ENCODE results near the gene OGDH. TPM values are rescaled to one million over a fixed set of nuclear protein-coding genes. Genes with fewer than 3 reads are reported as not detected.

The OGDH gene
- total and polyA plus RNA-seq, 2 experiments from 2014 or later, result 13.5 to 76.9 TPM

GRCh38 chr7:44711528-44711927, 105.1 kb downstream of the OGDH start:
- H2AFZ ChIP-seq, result no peak overlapping the region
- no peak overlapping the region for H3K27ac Mint-ChIP-seq
- peaks cover 11% of the 10 kb centered on the region for H3K36me3 Mint-ChIP-seq (ENCODE audit: low read depth)
- no peaks in the 10 kb centered on the region for H3F3A ChIP-seq (replicated peaks; ENCODE audit: low read depth)
- ATAC-seq (no peak; the same call in 2 of the 3 replicates), DNase-seq (ENCODE audit: low spot score) (no peak)
- no peak overlapping the region for H3K4me3 Mint-ChIP-seq
- TF ChIP-seq EZH2 (IDR thresholded peaks at IDR 0.05; ENCODE audit: low read depth, unreplicated experiment) (no peak), ZNF331 (CRISPR knock-in tag; IDR thresholded peaks at IDR 0.05; ENCODE audit: low read depth) (no peak), POLR2AphosphoS5 (IDR thresholded peaks at IDR 0.05; ENCODE audit: low read depth) (no peak), JUNB (IDR thresholded peaks at IDR 0.05; ENCODE audit: unreplicated experiment) (no peak), STAT1 (IDR thresholded peaks at IDR 0.05; ENCODE audit: unreplicated experiment) (no peak), ZNF114 (CRISPR knock-in tag; IDR thresholded peaks at IDR 0.05) (no peak), CTCF (conservative IDR thresholded peaks at IDR 0.05; ENCODE audit: low read depth in 2 of 2) (no peak), EZH2phosphoT487 (IDR thresholded peaks at IDR 0.05; ENCODE audit: unreplicated experiment) (no peak), CREB1 (CRISPR knock-in tag; IDR thresholded peaks at IDR 0.05; ENCODE audit: low read depth) (no peak), NANOG (IDR thresholded peaks at IDR 0.05; ENCODE audit: borderline replicate concordance) (no peak)
- TF ChIP-seq, protein P1, sequence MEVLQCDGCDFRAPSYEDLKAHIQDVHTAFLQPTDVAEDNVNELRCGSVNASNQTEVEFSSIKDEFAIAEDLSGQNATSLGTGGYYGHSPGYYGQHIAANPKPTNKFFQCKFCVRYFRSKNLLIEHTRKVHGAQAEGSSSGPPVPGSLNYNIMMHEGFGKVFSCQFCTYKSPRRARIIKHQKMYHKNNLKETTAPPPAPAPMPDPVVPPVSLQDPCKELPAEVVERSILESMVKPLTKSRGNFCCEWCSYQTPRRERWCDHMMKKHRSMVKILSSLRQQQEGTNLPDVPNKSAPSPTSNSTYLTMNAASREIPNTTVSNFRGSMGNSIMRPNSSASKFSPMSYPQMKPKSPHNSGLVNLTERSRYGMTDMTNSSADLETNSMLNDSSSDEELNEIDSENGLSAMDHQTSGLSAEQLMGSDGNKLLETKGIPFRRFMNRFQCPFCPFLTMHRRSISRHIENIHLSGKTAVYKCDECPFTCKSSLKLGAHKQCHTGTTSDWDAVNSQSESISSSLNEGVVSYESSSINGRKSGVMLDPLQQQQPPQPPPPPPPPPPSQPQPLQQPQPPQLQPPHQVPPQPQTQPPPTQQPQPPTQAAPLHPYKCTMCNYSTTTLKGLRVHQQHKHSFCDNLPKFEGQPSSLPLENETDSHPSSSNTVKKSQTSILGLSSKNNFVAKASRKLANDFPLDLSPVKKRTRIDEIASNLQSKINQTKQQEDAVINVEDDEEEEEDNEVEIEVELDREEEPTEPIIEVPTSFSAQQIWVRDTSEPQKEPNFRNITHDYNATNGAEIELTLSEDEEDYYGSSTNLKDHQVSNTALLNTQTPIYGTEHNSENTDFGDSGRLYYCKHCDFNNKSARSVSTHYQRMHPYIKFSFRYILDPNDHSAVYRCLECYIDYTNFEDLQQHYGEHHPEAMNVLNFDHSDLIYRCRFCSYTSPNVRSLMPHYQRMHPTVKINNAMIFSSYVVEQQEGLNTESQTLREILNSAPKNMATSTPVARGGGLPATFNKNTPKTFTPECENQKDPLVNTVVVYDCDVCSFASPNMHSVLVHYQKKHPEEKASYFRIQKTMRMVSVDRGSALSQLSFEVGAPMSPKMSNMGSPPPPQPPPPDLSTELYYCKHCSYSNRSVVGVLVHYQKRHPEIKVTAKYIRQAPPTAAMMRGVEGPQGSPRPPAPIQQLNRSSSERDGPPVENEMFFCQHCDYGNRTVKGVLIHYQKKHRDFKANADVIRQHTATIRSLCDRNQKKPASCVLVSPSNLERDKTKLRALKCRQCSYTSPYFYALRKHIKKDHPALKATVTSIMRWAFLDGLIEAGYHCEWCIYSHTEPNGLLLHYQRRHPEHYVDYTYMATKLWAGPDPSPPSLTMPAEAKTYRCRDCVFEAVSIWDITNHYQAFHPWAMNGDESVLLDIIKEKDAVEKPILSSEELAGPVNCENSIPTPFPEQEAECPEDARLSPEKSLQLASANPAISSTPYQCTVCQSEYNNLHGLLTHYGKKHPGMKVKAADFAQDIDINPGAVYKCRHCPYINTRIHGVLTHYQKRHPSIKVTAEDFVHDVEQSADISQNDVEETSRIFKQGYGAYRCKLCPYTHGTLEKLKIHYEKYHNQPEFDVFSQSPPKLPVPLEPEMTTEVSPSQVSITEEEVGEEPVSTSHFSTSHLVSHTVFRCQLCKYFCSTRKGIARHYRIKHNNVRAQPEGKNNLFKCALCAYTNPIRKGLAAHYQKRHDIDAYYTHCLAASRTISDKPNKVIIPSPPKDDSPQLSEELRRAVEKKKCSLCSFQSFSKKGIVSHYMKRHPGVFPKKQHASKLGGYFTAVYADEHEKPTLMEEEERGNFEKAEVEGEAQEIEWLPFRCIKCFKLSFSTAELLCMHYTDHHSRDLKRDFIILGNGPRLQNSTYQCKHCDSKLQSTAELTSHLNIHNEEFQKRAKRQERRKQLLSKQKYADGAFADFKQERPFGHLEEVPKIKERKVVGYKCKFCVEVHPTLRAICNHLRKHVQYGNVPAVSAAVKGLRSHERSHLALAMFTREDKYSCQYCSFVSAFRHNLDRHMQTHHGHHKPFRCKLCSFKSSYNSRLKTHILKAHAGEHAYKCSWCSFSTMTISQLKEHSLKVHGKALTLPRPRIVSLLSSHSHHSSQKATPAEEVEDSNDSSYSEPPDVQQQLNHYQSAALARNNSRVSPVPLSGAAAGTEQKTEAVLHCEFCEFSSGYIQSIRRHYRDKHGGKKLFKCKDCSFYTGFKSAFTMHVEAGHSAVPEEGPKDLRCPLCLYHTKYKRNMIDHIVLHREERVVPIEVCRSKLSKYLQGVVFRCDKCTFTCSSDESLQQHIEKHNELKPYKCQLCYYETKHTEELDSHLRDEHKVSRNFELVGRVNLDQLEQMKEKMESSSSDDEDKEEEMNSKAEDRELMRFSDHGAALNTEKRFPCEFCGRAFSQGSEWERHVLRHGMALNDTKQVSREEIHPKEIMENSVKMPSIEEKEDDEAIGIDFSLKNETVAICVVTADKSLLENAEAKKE (CRISPR knock-in tag; IDR thresholded peaks at IDR 0.05), result no peak
- TF ChIP-seq, protein P2, sequence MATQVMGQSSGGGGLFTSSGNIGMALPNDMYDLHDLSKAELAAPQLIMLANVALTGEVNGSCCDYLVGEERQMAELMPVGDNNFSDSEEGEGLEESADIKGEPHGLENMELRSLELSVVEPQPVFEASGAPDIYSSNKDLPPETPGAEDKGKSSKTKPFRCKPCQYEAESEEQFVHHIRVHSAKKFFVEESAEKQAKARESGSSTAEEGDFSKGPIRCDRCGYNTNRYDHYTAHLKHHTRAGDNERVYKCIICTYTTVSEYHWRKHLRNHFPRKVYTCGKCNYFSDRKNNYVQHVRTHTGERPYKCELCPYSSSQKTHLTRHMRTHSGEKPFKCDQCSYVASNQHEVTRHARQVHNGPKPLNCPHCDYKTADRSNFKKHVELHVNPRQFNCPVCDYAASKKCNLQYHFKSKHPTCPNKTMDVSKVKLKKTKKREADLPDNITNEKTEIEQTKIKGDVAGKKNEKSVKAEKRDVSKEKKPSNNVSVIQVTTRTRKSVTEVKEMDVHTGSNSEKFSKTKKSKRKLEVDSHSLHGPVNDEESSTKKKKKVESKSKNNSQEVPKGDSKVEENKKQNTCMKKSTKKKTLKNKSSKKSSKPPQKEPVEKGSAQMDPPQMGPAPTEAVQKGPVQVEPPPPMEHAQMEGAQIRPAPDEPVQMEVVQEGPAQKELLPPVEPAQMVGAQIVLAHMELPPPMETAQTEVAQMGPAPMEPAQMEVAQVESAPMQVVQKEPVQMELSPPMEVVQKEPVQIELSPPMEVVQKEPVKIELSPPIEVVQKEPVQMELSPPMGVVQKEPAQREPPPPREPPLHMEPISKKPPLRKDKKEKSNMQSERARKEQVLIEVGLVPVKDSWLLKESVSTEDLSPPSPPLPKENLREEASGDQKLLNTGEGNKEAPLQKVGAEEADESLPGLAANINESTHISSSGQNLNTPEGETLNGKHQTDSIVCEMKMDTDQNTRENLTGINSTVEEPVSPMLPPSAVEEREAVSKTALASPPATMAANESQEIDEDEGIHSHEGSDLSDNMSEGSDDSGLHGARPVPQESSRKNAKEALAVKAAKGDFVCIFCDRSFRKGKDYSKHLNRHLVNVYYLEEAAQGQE (IDR thresholded peaks at IDR 0.05; ENCODE audit: unreplicated experiment), result no peak
- TF ChIP-seq, protein P3, sequence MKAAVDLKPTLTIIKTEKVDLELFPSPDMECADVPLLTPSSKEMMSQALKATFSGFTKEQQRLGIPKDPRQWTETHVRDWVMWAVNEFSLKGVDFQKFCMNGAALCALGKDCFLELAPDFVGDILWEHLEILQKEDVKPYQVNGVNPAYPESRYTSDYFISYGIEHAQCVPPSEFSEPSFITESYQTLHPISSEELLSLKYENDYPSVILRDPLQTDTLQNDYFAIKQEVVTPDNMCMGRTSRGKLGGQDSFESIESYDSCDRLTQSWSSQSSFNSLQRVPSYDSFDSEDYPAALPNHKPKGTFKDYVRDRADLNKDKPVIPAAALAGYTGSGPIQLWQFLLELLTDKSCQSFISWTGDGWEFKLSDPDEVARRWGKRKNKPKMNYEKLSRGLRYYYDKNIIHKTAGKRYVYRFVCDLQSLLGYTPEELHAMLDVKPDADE (IDR thresholded peaks at IDR 0.05), result no peak
- H3K27ac ChIP-seq (ENCODE audit: low read depth), result no peak overlapping the region
- no peaks in the 10 kb centered on the region; the same call in 2 of the 3 replicates for H3K9me3 Mint-ChIP-seq
- H3K4me2 ChIP-seq, result no peak overlapping the region
- H3K9me2 ChIP-seq (ENCODE audit: insufficient read depth), result no peaks in the 10 kb centered on the region
- H3K27me3 ChIP-seq (ENCODE audit: insufficient read depth), result no peaks in the 10 kb centered on the region
- no peaks in the 10 kb centered on the region for H3K4me1 ChIP-seq (ENCODE audit: insufficient read depth)
- no peak overlapping the region for H3K4me3 ChIP-seq
- no peaks in the 10 kb centered on the region for H3K36me3 ChIP-seq (ENCODE audit: insufficient read depth)
- no peaks in the 10 kb centered on the region; the same call in 1 of the 2 replicates for H4K20me1 ChIP-seq (replicated peaks; ENCODE audit: insufficient read depth)
- peaks cover 20% of the 10 kb centered on the region for H3K27me3 Mint-ChIP-seq (ENCODE audit: insufficient read depth, low read depth, poor library complexity)
- H3K79me2 ChIP-seq (replicated peaks; ENCODE audit: insufficient read depth), result no peaks in the 10 kb centered on the region
- peaks cover 3% of the 10 kb centered on the region; the same call in 2 of the 3 replicates for H3K4me1 Mint-ChIP-seq

All from GM23338 (cell line).